H54 (cell line): ENCODE data around the gene OOSP1.

Source experiments
- DNase-seq: peaks from one replicate; pipeline ENCODE4 v3.0.0; 2011; ENCODE audit warnings: low spot score, mixed read lengths; ENCODE audit not compliant: insufficient read length
- FAIRE-seq: peaks from 3 replicates; lab custom pipeline; 2011; peaks lifted over from hg19 to GRCh38; lab: Jason Lieb, UNC
- POLR2A ChIP-seq: IDR thresholded peaks from 2 replicates; pipeline ENCODE4 v1.6.1; 2011; ENCODE audit warnings: low read depth, mild to moderate bottlenecking, low read length

The OOSP1 gene

GRCh38 chr11:59941091-59941490 lies 2.9 kb downstream of the OOSP1 start:
- FAIRE-seq (no peak), DNase-seq (no peak)
- TF ChIP-seq POLR2A: no peak

GRCh38 chr11:59943997-59944714 lies 5.9 kb downstream of the OOSP1 start:
- no peak for TF ChIP-seq POLR2A
- FAIRE-seq (no peak), DNase-seq (no peak)

- FAIRE-seq (no peak), DNase-seq (no peak)
- TF ChIP-seq POLR2A: no peak
These were observed 6.5 kb downstream of the OOSP1 start for GRCh38 chr11:59944720-59945119.

GRCh38 chr11:59953463-59954218 lies 15.4 kb downstream of the OOSP1 start:
- FAIRE-seq (no peak), DNase-seq (no peak)
- no peak for TF ChIP-seq POLR2A

- DNase-seq: no peak
- FAIRE-seq: no peak
- no peak for TF ChIP-seq POLR2A
These were observed 16.1 kb downstream of the OOSP1 start for GRCh38 chr11:59954219-59954847.

GRCh38 chr11:59957094-59957493 lies 18.9 kb downstream of the OOSP1 start:
- FAIRE-seq (no peak), DNase-seq (no peak)
- TF ChIP-seq POLR2A: no peak

- no peak for DNase-seq
- TF ChIP-seq POLR2A: no peak
- no peak for FAIRE-seq
These were observed 22.5 kb downstream of the OOSP1 start for GRCh38 chr11:59960502-59961381.

- DNase-seq (no peak), FAIRE-seq (no peak)
- TF ChIP-seq POLR2A: no peak
These were observed 23.9 kb downstream of the OOSP1 start for GRCh38 chr11:59962107-59962482.

GRCh38 chr11:59963733-59964132 lies 25.5 kb downstream of the OOSP1 start, which contains the start of gene OOSP4A:
Gene OOSP4A (plus strand): TSS chr11:59964033. CDS start chr11:59964033, 0 bp downstream.
- TF ChIP-seq POLR2A: no peak
- DNase-seq: no peak
- FAIRE-seq: no peak

- no peak for FAIRE-seq
- no peak for TF ChIP-seq POLR2A
These were observed 27.2 kb downstream of the OOSP1 start for GRCh38 chr11:59965424-59965823.

GRCh38 chr11:59966201-59966600 lies 28.0 kb downstream of the OOSP1 start:
- DNase-seq: no peak
- TF ChIP-seq POLR2A: no peak
- no peak for FAIRE-seq

More at GRCh38 chr11:59965424-59965823, 27.2 kb downstream of the OOSP1 start:
- DNase-seq: no peak

GRCh38 chr11:59967677-59968394 lies 29.6 kb downstream of the OOSP1 start:
- no peak for TF ChIP-seq POLR2A
- no peak for FAIRE-seq
- DNase-seq: no peak

- FAIRE-seq (no peak), DNase-seq (no peak)
- TF ChIP-seq POLR2A: no peak
These were observed 30.2 kb downstream of the OOSP1 start for GRCh38 chr11:59968395-59968783.
